Measurements from ENCODE around the gene DSCAML1.

The DSCAML1 gene

GRCh38 chr11:117387992-117388755 lies 408.8 kb downstream of the DSCAML1 start:
- DNase-seq = no peak

GRCh38 chr11:117385906-117386305 lies 411.1 kb downstream of the DSCAML1 start:
- DNase-seq = no peak

GRCh38 chr11:117385471-117385870 lies 411.5 kb downstream of the DSCAML1 start:
- no peak for DNase-seq

GRCh38 chr11:117384045-117384444 lies 413.0 kb downstream of the DSCAML1 start:
- no peak for DNase-seq

GRCh38 chr11:117382746-117383145 lies 414.3 kb downstream of the DSCAML1 start:
- DNase-seq = no peak

GRCh38 chr11:117381481-117382387 lies 415.3 kb downstream of the DSCAML1 start:
- DNase-seq = no peak

- DNase-seq = no peak
Observed at GRCh38 chr11:117380676-117381075, 416.3 kb downstream of the DSCAML1 start.

GRCh38 chr11:117378976-117379865 lies 417.8 kb downstream of the DSCAML1 start:
- no peak for DNase-seq
